Activated CD4-positive, alpha-beta T cell treated with anti-CD3 and anti-CD28 coated beads, Interleukin-2, amount 10 ng/mL, durations not matched to agents 24 days and 14 days (primary cell): Measurements from ENCODE around the gene ARHGEF11. TPM values are rescaled to one million over a fixed set of nuclear protein-coding genes. Genes with fewer than 3 reads are reported as not detected.

Experiments
- DNase-seq: peaks from one replicate; pipeline ENCODE4 v3.0.0; 2022
- H3K27ac Mint-ChIP-seq: one replicate; pipeline ENCODE4 v1.8.0; 2022; ENCODE audit warnings: mild to moderate bottlenecking, mixed read lengths
- H3K27me3 Mint-ChIP-seq: one replicate; pipeline ENCODE4 v1.8.0; 2022; ENCODE audit warnings: mixed read lengths
- H3K36me3 Mint-ChIP-seq: one replicate; pipeline ENCODE4 v1.8.0; 2022; ENCODE audit warnings: low read depth, mild to moderate bottlenecking, mixed read lengths
- H3K4me1 Mint-ChIP-seq: one replicate; pipeline ENCODE4 v1.8.0; 2021; ENCODE audit warnings: mixed read lengths
- H3K4me3 Mint-ChIP-seq: one replicate; pipeline ENCODE4 v1.8.0; 2022; ENCODE audit warnings: mild to moderate bottlenecking, moderate library complexity, mixed read lengths
- H3K9me3 Mint-ChIP-seq: one replicate; pipeline ENCODE4 v1.8.0; 2021; ENCODE audit warnings: mixed read lengths
- intact Hi-C: fragments of 100-400 bp; cut with micrococcal nuclease; formaldehyde crosslinking; loops from one replicate; pipeline ENCODE4 v1.15.1; 2023
- total RNA-seq: library from RNA; stranded (reverse); gene quantifications from 2 replicates; pipeline ENCODE4 v1.2.3, GENCODE V29; 2022

Gene ARHGEF11
- total RNA-seq, 1 donor from 2014 or later, result 1.9 TPM

DNA sequence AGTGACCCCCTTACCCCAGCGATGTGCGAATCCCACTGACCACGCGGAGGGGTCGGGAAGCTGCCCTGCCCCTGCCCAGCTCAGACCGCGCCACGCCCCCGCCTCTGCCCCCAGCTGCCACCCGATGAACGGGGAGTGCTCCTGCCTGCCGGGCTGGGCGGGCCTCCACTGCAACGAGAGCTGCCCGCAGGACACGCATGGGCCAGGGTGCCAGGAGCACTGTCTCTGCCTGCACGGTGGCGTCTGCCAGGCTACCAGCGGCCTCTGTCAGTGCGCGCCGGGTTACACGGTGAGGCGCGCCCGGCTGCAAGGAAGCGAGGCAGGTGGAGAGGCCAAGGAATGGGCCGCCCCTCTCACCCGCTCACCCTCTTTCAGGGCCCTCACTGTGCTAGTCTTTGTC is 137.0 kb downstream of the ARHGEF11 start:
- no peaks in the 10 kb centered on the region for H3K9me3 Mint-ChIP-seq
- peaks cover 10% of the 10 kb centered on the region for H3K27me3 Mint-ChIP-seq
- no peaks in the 10 kb centered on the region for H3K36me3 Mint-ChIP-seq
- DNase-seq, result no peak
- intact Hi-C loops, result no loop called here
- no peak overlapping the region for H3K27ac Mint-ChIP-seq
- H3K4me1 Mint-ChIP-seq, result peaks cover 11% of the 10 kb centered on the region
- H3K4me3 Mint-ChIP-seq, result no peak overlapping the region

DNA sequence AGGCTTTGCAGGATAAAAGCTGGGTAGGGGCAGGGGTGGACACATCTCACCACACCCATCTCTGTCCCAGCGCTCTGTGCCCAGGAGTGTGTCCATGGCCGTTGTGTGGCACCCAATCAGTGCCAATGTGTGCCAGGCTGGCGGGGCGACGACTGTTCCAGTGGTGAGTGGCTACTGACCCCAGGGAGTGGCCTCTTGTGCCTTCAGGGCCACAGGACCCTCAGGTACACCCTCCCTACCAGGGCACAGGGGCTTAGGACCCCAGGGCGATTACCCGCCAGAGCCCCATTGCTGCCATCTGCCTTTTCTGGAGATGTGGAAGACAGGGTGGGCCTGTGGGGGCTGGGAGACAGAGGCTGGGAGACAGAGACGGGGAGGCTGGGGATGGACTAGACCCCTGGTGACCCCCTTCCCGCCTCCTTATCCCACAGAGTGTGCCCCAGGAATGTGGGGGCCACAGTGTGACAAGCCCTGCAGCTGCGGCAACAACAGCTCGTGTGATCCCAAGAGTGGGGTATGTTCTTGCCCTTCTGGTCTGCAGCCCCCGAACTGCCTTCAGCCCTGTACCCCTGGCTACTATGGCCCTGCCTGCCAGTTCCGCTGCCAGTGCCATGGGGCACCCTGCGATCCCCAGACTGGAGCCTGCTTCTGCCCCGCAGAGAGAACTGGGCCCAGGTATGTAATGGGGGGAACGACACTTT is 139.2 kb downstream of the ARHGEF11 start:
- no peaks in the 10 kb centered on the region for H3K9me3 Mint-ChIP-seq
- no peak overlapping the region for H3K4me3 Mint-ChIP-seq
- intact Hi-C loops, result no loop called here
- no peak for DNase-seq
- peaks cover 11% of the 10 kb centered on the region for H3K27me3 Mint-ChIP-seq
- H3K4me1 Mint-ChIP-seq, result peaks cover 11% of the 10 kb centered on the region
- H3K36me3 Mint-ChIP-seq, result no peaks in the 10 kb centered on the region
- no peak overlapping the region for H3K27ac Mint-ChIP-seq

DNA sequence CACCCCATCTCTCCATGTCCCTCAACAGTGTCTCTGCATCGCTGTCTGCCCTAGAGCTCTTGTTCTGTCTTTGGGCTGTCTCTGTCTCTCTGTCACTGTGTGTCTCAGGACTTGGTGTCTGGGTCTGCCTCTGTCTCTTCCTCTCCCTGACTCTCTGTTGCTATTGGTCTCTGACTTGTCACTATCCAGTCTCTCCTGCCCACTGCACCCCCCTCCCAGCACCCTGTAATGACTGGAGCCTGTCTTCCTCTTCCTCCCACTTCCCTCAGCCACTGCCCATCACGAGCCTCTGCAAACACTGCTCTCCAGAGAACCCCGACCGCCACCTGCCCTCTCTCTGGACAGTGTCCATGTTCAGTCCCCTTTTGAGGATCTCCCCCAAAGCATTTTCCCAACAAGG is 139.9 kb downstream of the ARHGEF11 start:
- H3K36me3 Mint-ChIP-seq, result no peaks in the 10 kb centered on the region
- intact Hi-C loops, result no loop called here
- peaks cover 9% of the 10 kb centered on the region for H3K4me1 Mint-ChIP-seq
- H3K27ac Mint-ChIP-seq, result no peak overlapping the region
- H3K9me3 Mint-ChIP-seq, result no peaks in the 10 kb centered on the region
- peaks cover 12% of the 10 kb centered on the region for H3K27me3 Mint-ChIP-seq
- no peak overlapping the region for H3K4me3 Mint-ChIP-seq
- DNase-seq, result no peak

DNA sequence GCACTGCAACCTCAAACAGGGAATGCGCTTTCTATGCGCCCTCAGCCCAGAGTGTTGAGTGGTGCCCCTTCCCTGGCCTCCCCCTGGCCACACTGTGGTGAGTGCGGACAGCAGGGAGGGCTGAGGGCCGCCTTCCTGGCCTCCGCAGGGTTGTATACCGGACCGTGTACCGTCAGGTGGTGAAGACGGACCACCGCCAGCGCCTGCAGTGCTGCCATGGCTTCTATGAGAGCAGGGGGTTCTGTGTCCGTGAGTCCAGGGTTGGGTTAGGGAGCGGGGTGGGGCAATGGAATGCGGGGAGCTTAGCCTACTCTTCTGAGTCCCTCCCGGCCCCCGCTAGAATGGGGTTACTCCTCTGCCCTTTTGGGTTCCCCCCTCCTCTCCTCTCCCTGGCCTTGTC is 140.4 kb downstream of the ARHGEF11 start:
- Mint-ChIP-seq H3K36me3 (no peaks in the 10 kb centered on the region), H3K9me3 (no peaks in the 10 kb centered on the region), H3K27ac (no peak overlapping the region), H3K27me3 (peaks cover 12% of the 10 kb centered on the region), H3K4me3 (no peak overlapping the region), H3K4me1 (peaks cover 7% of the 10 kb centered on the region)
- intact Hi-C loops, result no loop called here
- no peak for DNase-seq

DNA sequence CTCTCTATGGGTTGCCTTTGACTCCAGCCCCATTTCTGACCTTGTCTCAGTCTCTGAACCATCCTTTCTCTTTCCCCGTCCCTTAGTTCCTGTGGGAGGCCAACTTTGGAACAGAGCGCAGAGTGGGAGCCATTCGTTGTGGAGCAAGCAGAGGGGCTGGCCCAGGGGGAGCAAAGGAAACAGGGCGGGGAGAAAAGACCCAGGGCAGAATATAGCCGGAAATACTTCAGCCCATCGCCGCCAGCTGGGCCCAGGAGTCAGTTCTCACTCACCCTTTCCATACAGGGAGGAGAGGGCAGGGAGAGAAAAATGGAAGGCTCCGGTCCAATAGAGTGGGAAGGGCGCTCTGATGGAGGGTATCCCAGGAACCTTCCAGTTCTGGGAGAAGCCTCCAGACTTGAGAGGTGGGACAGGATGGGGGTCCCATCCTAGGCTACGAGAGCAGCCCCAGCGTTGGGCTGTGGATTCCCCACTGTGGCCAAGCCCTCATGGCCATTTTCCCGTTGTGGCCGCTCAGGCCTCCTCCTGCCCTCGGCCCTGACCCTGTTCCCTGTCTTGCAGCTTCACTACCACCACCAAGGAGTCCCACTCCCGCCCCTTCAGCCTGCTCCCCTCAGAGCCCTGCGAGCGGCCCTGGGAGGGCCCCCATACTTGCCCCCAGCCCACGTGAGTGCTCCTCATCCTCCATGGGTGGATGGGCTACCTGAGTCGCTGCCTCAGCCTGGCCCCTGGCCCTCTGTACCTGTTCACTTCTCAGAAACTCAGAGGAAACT is 141.2 kb downstream of the ARHGEF11 start:
- H3K36me3 Mint-ChIP-seq, result no peaks in the 10 kb centered on the region
- intact Hi-C loops, result no loop called here
- no peak overlapping the region for H3K27ac Mint-ChIP-seq
- H3K4me3 Mint-ChIP-seq, result no peak overlapping the region
- H3K9me3 Mint-ChIP-seq, result no peaks in the 10 kb centered on the region
- H3K4me1 Mint-ChIP-seq, result peaks cover 7% of the 10 kb centered on the region
- H3K27me3 Mint-ChIP-seq, result peaks cover 12% of the 10 kb centered on the region
- no peak for DNase-seq

DNA sequence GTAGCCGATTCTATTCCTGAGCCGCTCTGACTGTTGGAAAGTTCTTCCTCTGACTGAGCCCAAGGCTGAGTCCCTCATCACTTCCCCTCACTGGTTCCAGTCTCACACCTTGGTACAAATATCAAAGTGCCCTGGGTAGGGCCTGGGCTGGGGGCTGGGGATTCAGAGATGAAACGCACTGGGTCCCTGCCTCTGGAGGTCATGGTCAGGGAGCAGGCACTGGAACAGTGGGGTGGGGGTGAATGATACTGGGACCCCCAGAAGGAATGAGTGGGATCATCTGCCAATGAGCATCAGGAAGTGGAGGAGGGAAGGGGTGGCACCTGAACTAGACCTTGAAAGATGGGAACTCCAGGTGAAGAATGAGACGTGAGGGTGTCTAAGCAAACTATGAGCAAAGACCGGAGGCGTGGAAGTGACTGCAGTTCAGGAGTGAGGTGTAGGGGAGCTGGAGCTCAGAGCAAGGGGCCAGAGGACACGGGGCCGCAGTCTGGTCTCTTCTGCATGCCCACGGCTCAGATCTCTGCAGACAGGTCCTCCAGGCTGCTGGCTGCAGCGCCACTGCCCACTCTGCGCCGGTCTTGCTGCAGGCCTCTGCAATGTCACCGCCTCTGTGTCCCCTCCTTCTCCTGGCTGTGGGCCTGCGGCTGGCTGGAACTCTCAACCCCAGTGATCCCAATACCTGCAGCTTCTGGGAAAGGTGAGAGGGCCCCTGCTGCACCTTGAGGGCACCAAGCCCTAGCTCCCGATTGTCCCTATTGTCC is 142.0 kb downstream of the ARHGEF11 start:
- H3K9me3 Mint-ChIP-seq, result no peaks in the 10 kb centered on the region
- H3K4me3 Mint-ChIP-seq, result no peak overlapping the region
- no peak for DNase-seq
- H3K4me1 Mint-ChIP-seq, result peaks cover 11% of the 10 kb centered on the region
- H3K27me3 Mint-ChIP-seq, result peaks cover 18% of the 10 kb centered on the region
- intact Hi-C loops, result no loop called here
- H3K36me3 Mint-ChIP-seq, result no peaks in the 10 kb centered on the region
- no peak overlapping the region for H3K27ac Mint-ChIP-seq

DNA sequence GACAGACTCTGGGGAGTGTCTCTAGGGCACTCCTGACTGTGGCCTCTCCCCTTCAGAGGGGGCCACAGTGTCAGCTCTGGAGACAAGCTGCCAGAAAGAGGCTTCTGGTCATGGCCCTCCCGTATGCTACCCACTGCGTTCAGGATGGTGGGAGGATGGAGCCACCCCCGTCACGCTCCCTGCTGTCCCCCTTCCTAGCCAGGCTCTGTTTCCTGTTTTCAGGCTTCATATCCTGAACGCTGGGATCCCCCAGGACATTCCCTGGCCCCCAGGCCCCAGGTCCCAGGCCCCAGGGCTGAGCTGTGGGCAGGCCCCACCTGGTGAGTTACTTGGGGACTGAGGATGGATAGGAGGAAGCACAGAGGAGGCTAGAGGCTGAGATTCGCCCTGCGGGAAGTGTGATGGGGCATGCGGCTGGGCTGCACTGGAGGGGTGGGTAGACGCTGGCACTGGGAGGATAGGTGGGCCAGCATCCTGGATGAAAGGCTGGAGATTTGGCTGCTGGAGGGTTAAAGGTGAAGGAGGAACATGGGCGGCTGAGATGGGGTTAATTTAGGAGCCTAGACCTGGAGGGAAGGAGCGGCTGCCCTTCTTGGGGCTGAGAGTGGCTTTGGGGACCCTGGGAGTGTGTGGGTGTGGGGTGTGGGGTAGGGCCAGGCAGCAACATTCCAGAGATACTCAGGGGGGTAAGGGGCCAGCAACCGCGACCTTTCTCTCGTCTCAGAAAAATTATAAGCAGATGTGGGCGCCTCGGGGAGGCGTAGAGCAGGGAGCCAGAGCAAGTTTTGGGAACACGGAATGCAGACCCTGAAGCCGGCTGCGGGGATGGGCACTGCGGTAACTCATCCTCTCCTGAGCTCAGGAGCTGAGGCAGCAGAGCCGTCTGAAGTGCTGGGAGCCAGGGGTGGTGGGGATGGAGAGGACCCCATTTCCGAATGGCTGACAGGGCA is 143.3 kb downstream of the ARHGEF11 start:
- no peaks in the 10 kb centered on the region for H3K36me3 Mint-ChIP-seq
- intact Hi-C loops, result no loop called here
- H3K27ac Mint-ChIP-seq, result no peak overlapping the region
- peaks cover 23% of the 10 kb centered on the region for H3K27me3 Mint-ChIP-seq
- H3K4me1 Mint-ChIP-seq, result peaks cover 13% of the 10 kb centered on the region
- no peaks in the 10 kb centered on the region for H3K9me3 Mint-ChIP-seq
- DNase-seq, result no peak
- no peak overlapping the region for H3K4me3 Mint-ChIP-seq

DNA sequence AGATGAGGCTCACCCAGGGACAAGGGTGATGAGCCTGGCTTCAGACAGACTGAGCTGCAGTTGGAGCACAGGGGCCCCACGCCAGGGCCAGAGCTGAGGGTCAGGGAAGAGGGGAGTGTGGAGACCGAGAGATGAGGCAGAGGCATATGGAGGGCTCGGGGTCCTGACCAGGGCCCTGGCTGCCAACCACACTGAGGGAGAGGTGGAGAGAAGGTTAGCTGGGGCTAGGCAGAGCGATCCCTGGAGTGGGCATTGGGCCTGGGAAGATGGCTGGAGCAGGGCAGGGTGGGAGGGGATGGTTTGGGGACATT is 144.0 kb downstream of the ARHGEF11 start:
- DNase-seq, result no peak
- Mint-ChIP-seq H3K9me3 (no peaks in the 10 kb centered on the region), H3K27me3 (peaks cover 23% of the 10 kb centered on the region), H3K4me1 (peaks cover 9% of the 10 kb centered on the region), H3K27ac (no peak overlapping the region), H3K4me3 (no peak overlapping the region), H3K36me3 (no peaks in the 10 kb centered on the region)
- intact Hi-C loops, result no loop called here

DNA sequence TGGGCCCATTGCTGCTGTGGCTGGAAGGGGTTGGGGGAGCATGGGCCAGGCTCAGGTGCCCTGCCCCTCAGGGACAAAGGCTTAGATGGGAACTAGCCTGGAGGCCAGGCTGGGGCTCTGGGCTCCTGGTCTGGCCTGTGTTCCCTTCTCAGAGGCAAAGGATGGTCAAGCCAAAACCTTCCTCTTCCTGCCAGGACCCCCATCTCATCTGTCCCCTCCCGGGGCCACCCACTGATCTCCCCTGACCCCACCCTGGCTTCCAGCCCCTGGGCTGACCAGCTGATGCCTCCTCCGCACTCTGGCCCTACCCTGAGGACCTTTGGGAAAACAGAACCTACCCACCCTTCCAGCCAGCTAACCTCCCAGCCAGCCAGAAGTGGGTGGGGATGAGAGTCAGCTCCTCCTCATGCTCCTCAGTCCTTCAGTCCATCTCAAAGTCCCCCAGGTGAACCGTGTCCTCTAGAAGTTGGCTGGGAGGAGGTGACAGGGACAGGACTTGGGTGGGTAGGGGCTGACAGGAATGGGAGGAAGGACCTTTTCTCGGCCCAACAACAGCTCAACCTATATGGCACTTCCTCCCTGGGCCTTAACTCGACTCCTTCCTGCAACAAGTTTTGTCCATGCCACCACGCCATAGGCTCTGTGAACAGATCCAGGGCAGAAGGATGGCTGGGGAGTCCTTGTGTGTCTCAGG is 144.5 kb downstream of the ARHGEF11 start:
- DNase-seq, result no peak

DNA sequence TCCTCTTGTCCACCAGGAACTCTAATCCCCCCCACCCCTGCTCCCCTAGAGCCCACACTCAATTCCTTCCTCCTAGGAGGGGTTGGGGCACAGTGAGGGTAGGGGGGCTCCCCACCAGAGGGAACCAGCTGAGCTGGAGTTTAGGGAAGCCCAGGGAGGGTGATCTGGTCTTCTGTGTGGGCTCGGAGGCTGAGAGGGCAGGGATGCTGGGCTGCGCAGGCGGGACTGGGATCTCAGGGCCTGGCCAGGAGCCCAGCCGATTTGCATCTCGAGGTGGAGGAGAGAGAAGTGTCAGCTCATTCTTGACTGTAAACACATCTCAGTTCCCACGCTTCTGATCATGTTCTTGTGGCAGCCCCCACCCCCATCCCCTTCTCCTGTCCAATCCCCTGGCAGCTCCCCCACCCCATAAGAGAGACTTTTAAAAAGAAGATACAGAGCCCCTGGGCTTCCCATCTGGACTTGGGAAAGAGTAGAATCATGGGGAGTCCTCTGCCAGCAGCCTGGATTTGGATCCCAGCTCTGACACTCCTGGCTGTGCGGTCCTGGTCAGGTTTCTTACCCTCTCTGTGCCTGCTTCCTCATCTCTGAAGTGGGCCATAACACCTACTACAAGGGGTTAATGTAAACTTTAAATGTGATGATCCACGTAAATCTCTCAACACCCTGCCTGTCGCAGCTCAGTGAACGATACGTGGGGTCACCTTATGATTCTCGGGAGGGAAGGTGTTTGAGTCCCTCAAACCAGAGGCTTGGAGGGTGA is 145.4 kb downstream of the ARHGEF11 start:
- Mint-ChIP-seq H3K4me1 (peaks cover 9% of the 10 kb centered on the region), H3K27ac (no peak overlapping the region), H3K36me3 (no peaks in the 10 kb centered on the region), H3K4me3 (no peak overlapping the region), H3K27me3 (peaks cover 23% of the 10 kb centered on the region), H3K9me3 (no peaks in the 10 kb centered on the region)
- intact Hi-C loops, result no loop called here
- DNase-seq, result no peak

More for the DNA sequence above, 144.5 kb downstream of the ARHGEF11 start:
- intact Hi-C loops, result no loop called here
- Mint-ChIP-seq H3K27me3 (peaks cover 23% of the 10 kb centered on the region), H3K9me3 (no peaks in the 10 kb centered on the region), H3K36me3 (no peaks in the 10 kb centered on the region), H3K4me3 (no peak overlapping the region), H3K4me1 (peaks cover 9% of the 10 kb centered on the region), H3K27ac (no peak overlapping the region)

DNA sequence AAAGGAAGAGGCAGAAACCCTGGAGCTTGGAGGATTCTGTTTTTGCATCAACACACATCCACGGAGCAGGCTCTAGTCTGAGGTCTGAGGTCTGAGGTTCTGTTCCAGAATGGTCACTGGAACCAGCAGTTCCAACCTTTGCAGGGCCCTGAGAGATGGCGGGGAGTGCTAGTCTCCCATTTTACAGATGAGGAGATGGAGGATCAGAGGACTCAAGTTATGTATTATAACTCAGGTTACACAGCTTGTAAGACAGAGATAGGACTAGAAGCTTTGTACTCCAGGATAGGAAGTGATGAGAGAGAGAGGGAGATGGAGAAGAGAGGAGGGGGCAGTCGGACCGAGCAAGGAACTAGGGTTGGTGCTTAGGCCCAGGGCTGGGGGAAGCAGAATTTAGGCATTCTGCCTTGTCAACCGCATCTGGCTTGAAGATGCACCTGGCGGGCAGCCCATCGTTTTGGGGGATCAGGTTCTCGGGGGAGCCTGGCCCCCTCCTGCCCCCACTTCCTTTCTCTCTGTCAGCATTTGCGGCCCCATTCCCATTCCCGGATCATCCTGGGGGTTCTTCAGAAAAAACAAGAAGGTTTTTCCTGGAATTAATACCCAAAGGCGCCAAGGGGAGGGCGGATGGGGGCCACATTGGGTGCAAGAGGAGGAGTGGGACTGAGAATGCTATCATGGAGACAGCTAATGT is 146.4 kb downstream of the ARHGEF11 start:
- intact Hi-C loops, result no loop called here
- DNase-seq, result no peak
- H3K4me1 Mint-ChIP-seq, result peaks cover 9% of the 10 kb centered on the region
- no peaks in the 10 kb centered on the region for H3K9me3 Mint-ChIP-seq
- H3K36me3 Mint-ChIP-seq, result no peaks in the 10 kb centered on the region
- no peak overlapping the region for H3K4me3 Mint-ChIP-seq
- peaks cover 28% of the 10 kb centered on the region for H3K27me3 Mint-ChIP-seq
- no peak overlapping the region for H3K27ac Mint-ChIP-seq

DNA sequence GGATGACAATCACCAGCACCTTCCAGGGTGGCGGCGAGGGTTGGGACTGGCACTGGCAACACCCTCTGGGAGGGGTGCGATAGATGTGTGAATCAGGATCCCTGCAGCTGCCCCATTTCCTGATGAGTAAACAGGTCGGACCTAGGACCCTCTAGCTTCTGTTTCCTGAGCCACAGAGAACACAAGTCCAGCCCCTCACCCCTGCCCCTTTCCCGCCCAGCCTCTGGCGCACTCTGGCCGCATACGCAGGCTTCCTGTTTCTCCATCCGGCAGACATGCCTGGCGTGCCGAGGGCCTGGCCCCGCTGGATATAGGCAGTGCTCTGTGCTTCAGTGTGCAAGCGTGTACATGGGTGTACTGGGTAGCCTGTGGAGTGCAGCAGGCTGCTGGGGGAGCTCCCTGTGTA is 147.4 kb downstream of the ARHGEF11 start:
- Mint-ChIP-seq H3K9me3 (no peaks in the 10 kb centered on the region), H3K4me1 (peaks cover 9% of the 10 kb centered on the region), H3K36me3 (no peaks in the 10 kb centered on the region), H3K27ac (peak overlapping the region; percentile 57), H3K27me3 (peaks cover 34% of the 10 kb centered on the region), H3K4me3 (no peak overlapping the region)
- intact Hi-C loops, result no loop called here
- DNase-seq, result peak; percentile 73
